NCI-H524 treated with DMSO at 0.1 percent for 48 hours (cell line): ENCODE results near the gene ATP13A3.
A peak's percentile ranks its signal among the peaks of the same experiment; 100 is the strongest.
"Not testable (repeated sequence)": the region's sequence is repeated elsewhere in the genome, so short reads cannot be mapped to it uniquely, and the experiment has no call there.

Source experiments
- DNase-seq: peaks from one replicate; lab custom pipeline; 2025; lab: John Stamatoyannopoulos, UW

Gene ATP13A3

DNA sequence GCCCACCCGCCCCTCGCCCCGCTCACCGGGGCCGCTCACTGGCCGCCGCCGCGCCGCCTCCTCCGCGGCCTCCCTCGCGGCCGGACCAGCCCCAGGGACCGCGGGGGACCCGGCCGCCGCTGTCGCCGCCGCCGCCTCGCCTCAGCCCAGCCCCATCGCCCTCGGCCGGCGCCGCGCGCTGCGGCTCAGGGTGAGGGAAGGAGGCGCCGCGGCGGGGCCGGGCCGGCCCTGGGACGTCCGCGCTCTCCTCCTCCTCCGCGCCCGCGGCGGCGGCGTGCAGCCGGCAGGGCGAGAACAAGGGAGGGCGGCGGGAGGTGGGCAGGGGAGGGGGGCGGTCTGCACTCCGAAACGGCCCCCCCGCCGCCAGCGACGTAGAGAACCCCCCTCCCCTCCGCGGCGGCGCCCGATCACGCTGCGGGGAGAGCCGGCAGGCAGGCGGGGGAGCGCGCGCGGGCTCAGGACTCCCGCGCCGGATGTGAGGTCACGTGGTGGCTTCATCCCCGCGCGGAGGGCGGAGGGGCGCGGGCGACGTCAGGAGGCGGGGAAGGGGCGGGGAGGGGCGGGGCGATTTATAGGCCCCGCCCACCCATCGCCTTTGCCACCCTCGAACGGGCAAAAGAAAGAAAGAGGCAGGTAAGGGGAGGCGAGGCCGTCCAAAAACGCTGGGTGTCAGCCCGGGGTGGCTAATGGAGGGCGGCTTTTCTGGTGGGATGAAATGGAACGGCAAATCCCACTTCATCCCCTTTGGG, at the start of gene ATP13A3:
Gene ATP13A3, minus strand, starts transcription at position 463 of the 749 bp plus-strand sequence. CDS start 24,812 bp downstream, outside the sequence.
- peak; percentile 54 for DNase-seq

DNA sequence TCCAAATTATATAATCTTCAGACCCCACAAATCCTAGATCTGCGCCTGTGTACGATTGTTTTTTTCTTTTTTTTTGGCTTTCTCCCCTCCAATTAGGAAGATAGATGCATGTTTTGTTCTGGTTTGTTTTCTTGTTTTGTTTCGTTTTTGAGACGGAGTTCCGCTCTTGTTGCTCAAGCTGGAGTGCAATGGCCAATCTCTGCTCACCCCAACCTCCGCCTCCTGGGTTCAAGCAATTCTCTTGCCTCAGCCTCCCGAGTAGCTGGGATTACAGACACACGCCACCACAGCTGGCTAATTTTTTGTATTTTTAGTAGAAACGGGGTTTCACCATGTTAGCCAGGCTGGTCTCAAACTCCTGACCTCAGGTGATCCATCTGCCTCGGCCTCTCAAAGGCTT, 48.4 kb upstream of the ATP13A3 start:
- not testable (repeated sequence) for DNase-seq

DNA sequence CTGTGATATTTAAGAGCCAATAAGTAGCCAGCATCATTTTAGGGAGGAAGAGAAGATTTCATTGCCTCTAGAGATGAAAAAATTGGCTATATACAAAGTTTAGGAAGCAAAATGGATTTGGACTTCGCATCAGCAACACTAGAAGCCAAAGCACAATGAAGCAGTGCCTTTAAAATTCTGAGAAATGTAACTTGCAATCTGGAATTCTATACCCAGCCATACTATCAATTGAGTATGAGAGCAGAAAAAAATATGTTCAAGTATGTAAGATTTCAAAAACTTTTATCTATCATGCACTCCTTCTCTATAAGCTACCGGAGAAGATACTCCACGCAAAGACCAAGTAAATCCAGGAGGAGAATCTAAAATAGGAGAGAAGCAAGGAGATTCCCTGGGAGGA, 47.4 kb upstream of the ATP13A3 start:
- DNase-seq, result no peak

DNA sequence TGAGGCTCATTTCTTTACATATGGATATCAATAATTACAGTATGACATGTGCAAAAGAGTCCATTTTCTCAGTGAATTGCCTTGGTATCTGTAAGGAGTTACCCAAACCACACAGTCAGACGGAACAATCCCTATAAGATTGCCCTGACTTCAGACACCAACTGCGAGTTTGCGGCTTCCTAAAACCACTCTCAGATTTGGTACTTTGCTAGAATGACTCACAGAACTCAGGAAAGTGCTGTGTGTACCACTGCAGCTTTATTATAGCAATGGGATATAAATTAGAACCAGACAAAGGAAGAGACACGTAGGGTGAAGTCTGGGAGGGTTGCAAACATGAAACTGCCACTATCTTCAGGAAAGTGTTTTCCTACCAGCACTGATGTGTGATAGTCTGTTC, 45.8 kb upstream of the ATP13A3 start:
- DNase-seq, result no peak

DNA sequence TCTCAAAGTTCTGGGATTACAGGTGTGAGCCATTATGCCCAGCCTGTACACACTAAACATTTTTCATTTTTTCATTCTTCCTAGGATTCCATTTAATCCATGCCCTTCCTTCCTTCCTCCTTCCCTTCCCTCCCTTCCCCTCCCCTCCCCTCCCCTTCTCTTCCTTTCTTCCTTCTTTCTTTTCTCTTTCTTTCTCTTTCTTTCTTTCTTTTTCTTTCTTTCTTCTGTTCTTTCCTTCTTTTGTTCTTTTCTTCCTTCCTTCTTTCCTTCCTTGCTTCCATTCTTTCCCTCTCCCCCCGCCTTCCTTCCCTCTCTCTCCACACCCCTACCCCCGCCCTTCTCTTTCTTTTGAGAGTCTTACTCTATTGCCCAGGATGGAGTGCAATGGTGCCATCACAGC, 40.9 kb upstream of the ATP13A3 start:
- no peak for DNase-seq

DNA sequence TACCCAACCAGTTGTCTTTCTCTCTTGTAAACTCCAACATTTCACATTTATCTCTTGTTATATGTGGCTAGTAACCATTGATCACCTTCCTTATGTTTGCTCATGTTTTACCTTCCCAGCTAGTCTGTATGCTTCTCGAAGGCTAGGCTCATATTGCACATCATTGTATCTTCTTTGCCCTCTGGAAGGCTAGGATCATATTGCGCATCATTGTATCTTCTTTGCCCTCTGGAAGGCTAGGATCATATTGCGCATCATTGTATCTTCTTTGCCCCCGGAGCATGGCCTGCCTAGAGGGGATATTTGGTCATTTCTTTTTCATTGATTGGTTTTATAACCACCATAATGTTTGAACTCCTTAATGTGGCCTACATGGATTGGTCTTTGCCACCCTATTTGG, 39.4 kb upstream of the ATP13A3 start:
- no peak for DNase-seq

DNA sequence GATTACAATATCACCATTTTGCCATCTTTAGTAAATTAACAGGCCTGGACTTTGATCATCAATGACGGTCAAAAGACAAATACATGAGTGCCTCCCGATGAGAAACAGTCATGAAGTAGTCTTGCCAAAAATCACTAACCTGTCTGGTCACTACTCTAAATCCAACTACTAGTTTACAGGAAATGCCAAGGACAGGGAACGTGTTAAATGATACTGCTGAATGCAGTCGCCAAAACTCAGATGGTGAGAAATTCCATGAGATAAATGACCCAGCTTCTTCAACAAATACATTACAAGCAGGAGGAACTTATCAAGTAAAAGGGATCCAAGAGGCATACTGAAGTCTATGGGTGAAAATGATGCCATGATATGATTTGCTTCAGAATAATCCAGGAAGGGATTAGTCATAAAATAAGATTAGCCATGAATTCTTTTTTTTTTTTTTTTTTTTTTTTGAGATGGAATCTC, 35.8 kb upstream of the ATP13A3 start:
- no peak for DNase-seq

DNA sequence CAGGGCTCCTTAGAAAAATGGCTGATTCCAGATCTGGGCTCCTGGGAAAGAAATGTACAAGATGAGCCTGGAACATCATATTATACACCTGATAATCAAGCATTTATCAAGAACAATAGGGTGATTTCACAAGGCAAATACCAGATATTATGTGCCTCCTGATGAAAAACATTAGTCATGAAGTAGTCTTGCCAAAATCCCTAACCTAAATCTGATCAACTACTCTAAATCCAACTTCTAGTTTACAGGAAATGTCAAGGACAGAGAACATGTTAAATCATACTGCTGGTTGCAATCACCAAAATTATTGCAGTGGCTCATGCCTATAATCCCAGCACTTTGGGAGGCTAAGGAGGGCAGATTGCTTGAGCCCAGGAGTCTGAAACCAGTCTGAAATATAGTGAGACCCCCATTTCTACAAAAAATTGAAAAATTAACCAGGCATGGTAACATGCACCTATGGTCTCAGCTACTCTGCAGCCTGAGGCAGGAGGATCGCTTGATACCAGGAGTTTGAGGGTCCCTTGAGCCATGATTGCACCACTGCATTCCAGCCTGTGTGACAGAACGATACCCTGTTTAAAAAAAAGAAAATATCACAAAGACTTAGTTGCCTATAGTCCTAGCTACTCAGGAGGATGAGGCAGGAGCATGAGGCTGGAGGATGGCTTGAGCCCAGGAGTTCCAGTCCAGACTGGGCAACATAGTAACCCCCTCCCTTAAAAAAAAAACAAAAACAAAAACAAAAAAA, 34.9 kb upstream of the ATP13A3 start:
- no peak for DNase-seq

DNA sequence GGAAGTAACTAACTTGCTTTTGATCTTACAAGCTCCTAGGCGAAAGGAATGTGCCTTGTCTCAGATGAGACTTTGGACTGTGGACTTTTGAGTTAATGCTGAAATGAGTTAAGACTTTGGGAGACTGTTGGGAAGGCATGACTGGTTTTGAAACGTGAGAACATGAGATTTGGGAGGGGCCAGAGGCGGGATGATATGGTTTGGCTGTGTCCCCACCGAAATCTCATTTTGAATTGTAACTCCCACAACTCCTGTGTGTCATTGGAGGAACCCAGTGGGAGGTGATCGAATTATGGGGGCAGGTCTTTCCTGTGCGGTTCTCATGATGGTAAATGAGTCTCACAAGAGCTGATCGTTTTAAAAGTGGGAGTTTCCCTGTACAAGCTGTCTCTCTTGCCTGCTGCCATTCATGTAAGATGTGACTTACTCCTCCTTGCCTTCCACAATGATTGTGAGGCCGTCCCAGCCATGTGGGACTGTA, 33.9 kb upstream of the ATP13A3 start:
- DNase-seq, result not testable (repeated sequence)

DNA sequence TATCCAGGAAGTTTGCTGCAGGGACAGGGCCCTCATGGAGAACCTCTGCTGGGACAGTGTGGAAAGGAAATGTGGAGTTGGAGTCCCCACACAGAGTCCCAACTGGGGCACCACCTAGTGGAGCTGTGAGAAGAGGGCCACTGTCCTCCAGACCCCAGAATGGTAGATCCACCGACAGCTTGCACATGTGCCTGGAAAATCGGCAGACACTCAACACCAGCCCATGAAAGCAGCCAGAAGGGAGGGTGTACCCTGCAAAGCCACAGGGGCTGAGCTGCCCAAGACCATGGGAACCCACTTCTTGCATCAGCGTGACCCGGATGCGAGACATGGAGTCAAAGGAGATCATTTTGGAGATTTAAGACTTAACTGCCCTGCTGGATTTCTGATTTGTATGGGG, 33.4 kb upstream of the ATP13A3 start:
- DNase-seq, result not testable (repeated sequence)

DNA sequence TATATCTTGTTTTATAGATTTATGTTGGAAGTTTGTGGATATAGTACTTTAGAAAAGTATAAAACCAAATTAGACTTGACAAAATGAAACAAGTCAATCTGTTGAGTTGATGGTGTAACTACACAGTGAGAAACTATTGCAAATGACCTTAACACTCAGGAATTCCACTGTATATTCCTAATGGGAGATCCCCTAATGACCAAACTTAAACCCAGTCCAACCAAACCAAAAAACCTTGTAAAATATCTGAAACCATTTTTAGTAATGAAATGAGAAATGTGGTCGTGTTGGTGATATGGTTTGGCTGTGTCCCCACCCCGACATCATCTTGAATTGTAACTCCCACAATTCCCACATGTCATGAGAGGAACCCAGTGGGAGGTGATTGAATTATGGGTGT, 31.9 kb upstream of the ATP13A3 start:
- no peak for DNase-seq

DNA sequence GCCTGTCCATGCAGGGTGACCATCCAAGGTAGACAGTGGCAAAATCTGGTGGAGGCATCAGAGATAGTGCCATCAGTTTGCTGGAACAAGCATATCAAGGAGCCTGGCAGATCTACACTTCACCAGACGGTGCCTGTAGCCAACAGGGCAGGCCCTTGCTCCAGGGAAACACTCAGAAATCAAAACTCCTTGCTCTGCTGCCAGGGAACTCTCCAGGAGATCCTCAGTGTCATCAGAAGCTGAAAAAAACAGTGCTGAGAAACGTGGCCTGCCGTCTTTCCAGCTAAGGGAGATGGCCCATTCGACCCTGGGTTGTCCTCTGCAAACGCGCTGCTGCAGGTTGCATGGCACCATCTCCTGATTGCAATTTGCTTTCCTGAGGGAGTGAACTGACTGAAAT, 30.5 kb upstream of the ATP13A3 start:
- no peak for DNase-seq

DNA sequence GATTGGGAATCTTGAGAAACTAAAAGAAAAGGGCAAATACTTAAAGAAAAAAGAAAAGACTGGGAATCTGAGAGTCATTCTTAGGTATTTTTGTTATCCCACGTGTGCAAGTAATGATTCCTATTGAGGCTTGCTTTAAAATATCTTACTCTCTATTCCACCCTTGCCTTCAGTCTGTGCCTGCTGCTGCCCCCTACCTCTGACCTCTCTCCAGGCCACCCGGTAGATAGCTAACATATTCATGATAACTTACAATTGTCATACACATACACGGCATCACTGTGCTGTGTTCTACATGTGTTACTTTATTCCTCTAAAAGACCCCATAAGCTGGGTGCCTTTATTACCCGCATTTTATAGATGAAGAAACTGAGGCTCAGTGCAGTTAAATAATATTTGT, 27.8 kb upstream of the ATP13A3 start:
- no peak for DNase-seq

DNA sequence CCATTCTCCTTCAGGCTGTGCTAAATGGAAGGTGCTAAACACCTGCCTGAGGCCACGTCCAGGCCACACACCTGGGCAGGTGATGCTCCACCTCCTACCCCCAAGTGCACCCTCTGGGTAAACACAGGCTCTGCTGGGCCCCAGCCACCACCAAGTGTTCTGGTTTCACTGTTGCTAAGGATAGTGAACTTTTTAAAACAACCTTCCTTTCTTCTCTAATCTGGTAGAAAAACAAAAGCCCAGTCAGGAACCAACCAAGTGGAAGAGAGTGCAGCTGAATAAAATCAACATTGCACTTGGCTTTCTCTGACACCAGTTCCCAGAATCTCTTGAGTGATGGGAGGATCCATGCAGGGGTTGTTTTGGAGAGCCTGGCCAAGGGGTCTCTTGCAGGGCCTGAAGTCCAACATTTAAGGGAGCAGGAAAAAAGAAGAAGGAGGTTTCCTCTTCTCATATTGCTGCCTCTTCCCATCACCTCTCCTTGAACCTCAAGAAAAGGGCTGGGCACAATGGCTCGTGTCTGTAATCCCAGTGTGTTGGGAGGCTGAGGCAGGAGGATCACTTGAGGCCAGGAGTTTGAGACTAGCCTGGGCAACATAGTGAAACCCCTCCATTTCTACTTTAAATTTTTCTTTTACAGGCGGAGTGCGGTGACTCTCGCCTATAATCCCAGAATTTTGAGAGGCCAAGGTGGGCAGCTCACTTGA, 26.2 kb upstream of the ATP13A3 start:
- no peak for DNase-seq

DNA sequence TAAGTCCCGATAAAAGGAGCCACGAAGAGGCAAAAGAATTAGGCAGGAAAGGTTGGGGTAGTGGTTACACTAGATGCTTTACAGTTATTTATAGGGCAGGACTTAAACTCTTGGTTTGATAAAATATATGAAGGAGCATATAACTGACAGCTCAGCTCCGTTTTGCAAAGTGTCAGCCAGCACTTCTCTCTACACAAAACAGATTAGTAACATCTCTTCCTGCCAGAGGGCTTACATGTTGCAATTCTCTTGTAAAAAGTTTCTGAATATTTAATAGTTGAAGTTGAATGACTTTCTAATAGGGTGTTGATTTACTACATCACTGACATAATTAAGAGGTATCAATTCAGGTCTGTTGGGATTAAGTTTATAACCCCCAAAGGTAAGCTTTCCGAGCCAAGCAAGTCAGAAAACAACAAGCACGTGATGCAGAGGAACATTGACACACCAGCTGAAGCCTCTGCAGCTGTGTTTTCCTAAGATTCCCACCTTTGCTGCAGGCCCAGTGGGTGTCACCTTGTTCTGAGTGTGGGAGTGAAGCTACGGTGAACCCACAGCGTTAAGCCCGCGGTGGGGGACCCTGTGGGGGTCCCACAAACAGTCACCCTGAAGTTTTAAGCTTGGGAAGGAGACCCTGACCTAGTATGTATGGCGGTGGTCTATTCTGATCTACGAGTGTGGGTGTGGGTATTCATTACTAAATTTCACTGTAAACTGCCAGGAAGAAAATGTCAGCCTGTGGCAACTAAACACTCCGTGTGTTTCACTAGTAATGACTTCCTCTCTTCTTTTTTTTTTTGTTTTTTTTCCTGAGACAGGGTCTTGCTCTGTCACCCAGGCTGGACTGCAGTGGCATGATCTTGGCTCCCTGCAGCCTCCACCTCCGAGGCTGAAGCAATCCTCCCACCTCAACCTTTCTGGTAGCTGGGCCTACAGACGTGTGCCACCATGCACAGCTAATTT, 22.0 kb upstream of the ATP13A3 start:
- no peak for DNase-seq

DNA sequence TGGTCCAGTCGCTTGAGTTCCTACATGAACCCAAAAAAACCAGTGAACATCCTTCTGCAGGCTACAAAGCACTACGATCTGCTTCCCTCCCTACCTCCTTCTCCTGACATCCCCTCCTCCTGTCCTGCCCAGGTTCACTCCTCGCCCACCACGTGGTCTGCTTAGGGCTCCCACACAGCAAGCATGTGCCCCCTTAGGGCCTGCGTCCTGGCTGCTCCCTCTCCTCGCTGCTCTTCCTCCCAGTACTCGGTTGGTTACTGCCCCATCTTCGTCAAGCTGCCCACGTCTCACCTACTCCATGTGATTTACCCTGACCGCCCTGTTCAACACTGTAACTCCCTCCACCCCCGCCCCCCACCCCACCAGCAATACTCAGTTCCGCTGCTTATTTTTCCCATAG, 20.8 kb upstream of the ATP13A3 start:
- no peak for DNase-seq

DNA sequence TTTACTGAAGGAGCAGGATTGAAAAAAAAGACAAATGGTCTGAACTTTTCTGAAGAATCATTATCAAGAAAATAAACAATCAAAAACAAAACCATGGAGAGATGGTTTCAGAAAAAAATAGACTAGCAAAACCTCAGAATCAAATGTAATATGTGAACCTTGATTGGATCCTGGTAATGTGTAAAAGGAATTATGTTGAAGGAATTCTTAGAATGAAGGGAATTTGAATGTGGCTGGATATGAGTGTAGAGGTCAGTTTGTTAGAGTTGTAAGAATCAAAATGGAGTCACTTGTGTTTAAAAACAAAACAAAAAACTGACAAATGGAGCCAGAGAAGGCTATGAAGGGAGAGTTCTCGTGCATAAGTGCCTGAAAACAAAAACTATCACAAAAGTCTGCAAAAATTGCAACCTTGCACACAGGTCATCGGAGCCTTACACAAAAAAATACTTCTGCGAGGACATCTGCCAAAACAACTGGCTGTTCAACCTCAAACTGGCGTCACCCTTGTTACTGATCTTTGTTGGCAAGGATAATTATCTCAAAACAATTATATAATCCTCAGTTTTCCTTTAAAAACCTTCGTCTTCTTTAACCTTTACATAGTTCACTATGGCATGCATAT, 19.1 kb upstream of the ATP13A3 start:
- no peak for DNase-seq

DNA sequence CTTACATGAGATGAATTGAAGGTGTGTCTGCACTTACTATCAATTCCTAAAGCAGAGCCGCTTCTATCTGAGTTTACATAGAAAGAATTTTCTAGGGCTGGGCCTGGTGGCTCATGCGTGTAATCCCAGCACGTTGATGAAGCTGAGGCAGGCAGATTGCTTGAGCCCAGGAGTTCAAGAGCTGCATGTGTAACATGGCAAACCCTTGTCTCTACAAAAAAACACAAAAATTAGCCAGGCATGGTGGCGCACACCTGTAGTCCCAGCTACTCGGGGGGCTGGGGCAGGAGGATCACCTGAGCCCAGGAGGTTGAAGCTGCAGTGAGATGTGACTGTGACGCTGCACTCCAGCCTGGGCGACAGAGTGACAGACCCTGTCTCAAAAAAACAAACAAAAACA, 18.1 kb upstream of the ATP13A3 start:
- no peak for DNase-seq

DNA sequence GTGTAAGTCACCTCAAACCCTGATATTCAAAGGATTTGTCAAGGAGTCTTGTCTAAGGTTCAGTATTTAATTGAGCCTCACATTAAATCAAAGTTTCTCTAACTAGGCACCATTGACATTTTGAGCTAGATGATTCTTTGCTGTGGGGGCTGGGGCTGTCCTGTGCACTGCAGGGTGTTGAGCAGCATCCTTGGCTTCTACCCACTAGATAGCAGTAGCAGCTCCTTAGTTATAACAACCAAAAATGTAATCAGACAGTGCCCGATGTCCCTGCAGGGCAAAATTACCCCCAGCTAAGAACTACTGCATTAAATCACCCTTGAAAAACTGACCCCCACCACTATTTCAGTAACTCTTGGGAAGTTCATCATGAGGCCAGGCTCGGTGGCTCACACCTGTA, 17.3 kb upstream of the ATP13A3 start:
- no peak for DNase-seq

DNA sequence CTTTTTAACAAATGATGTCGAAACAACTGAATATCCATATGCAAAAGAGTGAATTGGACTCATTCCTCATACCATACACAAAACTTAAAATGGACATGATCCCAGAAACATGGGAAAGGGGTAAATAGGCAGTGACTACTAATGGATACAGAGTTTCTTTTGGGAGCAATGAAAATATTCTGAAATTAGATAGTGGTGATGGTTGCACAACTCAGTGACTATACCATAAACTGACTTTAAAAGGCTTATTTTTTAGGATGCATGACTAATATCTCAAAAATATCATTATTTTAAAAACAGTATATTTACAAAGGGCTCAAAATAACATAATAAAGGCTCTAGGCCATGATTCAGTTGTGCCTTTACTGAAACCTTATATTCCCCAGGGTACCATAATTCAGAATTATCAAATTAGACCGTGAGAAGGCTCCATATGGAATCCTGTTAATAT, 16.3 kb upstream of the ATP13A3 start:
- DNase-seq, result peak; percentile 45

DNA sequence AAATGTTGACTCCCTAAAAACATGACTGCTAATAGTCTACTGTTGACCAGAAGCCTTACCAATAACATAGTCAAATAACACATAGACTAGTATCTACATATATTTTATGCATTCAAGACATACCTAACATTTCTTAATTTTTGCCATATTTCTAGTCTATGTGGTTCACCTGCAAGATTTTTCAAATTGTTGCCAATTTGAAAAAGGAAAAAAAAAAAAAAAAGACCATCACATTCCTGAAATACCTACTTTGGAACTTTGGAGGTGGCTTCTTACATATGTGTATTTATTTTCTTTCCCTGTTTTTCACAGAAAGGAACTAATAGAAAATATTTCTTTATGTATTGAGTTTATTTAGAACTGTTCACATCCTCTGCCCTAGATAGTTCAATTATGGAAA, 13.4 kb upstream of the ATP13A3 start:
- no peak for DNase-seq
